NCI-H2227 (cell line): Measurements from ENCODE around the gene PAPSS2.
A peak's percentile ranks its signal among the peaks of the same experiment; 100 is the strongest.
"Not testable (repeated sequence)": the region's sequence is repeated elsewhere in the genome, so short reads cannot be mapped to it uniquely, and the experiment has no call there.

Experiments used
- DNase-seq: peaks from one replicate; lab custom pipeline; 2025; ENCODE audit not compliant: unreplicated experiment; lab: John Stamatoyannopoulos, UW

Gene PAPSS2

DNA sequence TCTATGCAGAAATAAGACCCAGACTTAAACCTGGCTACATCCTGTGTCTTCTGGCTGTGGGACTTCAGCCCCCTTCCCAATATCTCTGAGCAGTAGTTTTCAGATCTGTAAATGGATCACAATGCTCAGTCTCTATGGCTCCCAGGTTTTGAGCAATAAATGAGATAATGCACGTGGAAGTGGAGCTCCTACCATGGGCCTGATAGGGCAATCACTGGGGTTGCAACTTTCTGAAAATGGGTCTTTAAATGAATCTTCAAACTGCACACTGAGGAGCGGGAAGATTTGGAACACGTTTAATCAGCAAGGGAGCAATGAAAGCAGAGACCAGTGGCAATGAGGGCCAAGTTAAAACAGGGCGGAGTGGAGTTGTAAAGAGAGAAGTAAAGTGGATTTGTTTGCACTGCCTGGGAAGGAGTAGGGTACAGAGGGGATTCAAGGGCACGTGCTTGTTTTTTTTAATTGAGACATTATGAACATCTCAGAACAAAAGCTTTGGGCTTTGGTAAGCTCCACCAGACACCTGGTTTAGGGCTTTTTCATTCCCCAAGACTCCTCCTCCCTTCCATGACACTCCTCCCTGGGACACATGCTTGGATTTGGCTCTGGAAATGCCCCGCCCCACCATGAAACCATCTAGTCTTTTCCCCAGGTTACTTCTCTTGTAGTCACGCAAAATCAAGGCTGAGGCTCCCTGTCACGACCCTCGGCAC is 42.7 kb downstream of the PAPSS2 start:
- no peak for DNase-seq

DNA sequence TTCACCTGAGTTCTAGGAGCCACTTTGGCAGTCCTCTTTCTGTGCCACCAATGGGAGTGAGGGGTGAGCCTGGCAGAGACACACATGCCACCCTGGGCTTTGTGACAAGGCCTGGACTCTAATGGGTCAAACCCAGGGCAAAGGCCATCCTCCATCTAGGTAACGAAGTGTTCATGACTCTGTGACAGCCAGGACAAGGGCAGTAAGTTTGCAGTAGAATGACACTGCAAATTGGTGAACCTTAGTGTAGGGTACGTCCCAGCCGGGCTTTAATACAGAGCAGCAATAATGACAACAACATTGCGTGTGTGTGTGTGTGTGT is 43.3 kb downstream of the PAPSS2 start:
- DNase-seq: no peak

- no peak for DNase-seq
Observed at GRCh38 chr10:87703771-87704170, 44.1 kb downstream of the PAPSS2 start.

DNA sequence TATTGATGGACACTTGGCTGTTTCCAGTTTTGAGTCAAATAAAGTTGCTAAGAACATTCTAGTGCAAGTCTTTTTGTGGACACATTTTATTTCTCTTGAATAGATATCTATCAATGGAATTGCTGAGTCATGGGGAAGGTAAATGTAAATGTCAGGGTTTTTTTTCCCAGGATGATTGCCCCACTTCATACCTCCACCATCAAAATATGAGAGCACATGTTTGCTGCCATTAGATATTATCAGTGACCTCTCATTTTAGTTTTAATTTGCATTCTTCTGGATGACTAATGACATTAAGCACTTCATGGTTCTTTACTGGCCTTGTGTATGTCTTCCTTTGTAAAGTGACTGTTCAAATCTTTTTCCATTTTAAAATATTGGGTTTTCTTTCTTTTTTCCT is 45.7 kb downstream of the PAPSS2 start:
- DNase-seq: no peak

DNA sequence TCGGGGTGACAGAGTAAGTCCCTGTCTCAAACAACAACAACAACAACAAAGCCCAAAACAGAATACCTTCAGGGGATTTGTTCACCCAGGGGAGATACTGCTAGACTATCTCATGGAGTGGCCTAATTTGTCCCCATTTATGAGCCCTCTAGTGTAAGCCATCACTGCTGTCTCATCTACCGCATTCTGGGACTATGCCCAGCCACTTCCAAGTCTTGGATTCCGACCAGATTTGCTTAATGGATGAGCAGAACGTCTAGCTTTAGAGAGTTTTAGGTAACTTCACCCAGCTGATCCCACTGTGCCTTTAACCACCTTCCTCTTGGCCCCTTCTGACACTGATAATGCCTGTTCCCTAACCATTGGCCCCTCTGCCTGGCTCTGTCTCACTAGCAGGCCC is 47.1 kb downstream of the PAPSS2 start:
- DNase-seq: no peak

GRCh38 chr10:87707254-87707653 is 47.6 kb downstream of the PAPSS2 start:
- DNase-seq: no peak

GRCh38 chr10:87712913-87713616 is 53.4 kb downstream of the PAPSS2 start:
- DNase-seq: no peak

DNA sequence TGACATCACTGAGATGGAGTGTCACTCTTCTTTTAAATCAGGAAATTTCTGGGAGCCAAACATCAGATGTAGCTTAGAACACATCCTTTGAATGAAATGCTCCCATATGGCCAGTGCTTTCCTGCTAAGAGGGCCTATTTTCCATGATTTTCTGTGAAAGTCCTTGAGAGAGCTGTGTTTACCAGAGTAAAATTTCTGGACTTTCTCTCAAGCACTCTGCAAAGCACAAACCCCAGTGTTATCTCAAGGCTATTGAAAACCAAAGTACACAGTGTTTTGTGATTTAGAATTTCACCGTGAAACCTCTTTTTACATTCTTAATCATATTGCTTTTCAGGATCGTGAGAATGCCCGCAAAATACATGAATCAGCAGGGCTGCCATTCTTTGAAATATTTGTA is 54.0 kb downstream of the PAPSS2 start:
- DNase-seq: no peak

- DNase-seq: no peak
Observed at GRCh38 chr10:87715552-87716347, 56.1 kb downstream of the PAPSS2 start.

- no peak for DNase-seq
Observed at GRCh38 chr10:87716348-87716670, 56.6 kb downstream of the PAPSS2 start.

DNA sequence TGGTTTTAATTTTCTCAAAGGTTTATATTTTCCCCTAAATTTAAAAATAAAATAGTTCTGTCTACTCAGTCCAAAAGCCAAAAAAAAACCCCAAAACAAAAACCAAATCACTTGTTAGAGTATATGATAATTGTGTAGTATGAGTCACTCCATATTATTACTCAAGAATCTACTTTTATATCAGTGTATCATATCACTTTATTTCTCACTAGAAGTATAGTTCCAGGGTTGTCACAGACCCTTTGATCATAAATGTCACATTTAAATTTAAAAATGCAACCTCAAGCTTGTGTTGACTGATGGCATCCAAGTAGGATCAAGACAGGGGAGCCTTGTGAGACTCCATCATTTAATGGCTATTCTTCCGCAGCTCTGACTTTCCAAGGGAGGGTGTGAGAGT is 61.0 kb downstream of the PAPSS2 start:
- no peak for DNase-seq

DNA sequence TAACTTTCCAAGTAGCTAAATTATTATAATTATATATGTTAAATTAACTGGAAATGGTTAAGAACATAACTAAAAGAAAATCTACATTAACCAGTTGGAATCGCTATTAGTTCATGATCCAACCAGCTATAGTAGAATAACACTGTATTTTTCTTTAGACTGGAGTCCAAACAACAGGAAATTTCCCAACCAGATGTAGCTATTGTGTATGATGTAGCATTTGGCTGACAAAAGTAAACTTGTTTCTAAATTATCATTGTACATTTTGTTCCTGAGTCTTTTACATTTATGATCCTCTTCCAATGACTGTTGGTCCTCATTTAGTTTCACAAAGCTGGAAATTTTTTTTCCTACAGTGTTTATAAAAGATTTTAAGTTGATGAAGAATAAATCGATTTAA is 62.1 kb downstream of the PAPSS2 start:
- no peak for DNase-seq

DNA sequence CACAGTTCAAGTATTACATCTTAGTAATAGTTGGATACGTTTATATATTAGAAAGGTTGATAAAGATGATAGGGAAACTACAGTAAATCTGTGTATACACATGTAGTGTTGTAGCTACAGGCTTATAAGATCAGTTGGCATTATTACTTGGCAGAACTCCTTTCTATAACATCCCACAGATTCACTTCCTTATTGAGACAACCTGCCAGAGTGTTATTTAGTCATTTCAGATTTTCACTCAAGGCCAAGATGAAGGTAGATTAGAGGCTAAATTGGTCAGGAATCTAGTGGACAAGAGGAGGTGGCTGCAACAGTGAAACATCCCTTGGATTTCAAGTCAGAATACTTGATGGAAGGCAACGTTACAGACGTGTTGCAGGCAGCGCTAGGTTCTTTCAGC is 63.0 kb downstream of the PAPSS2 start:
- no peak for DNase-seq

DNA sequence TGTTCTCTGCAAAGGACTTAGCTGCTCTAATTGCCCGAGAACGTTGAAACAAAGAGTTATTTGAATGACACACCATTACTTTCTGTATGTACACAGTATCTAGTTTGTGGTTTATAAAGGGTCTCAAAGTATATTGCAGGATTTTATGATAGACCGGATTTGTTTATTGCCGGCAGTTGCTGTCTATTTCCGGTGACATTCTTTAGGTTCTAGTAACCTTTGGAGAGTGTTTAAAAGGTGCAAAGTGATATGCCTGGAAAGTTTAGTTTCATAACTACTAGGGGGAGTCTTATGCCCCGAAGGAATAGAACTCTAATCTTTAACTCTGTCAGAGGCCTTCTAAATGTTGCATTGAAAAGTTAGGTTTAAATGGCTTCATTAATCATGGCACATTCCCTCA is 63.8 kb downstream of the PAPSS2 start:
- no peak for DNase-seq

- no peak for DNase-seq
Observed at GRCh38 chr10:87724789-87725188, 65.1 kb downstream of the PAPSS2 start.

GRCh38 chr10:87729940-87730339 is 70.3 kb downstream of the PAPSS2 start:
- no peak for DNase-seq

DNA sequence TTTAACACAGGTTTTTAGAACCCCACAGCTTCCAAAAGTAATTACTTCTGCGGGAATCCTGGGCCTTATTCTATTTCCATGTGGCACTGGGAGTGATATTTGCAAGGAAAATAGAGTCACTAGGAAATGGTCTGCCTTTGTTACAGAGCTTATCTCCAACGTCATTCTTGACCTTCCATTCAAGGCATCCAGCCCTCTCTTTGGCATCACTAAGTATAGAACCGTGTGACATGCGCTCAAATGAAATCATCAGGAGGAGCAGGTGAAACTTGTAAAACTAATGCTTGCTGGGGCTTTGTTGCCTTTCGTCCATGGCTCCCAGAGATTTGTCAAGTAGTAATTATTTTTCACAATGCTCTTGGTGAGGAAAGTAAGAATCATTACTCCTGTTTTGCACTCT is 73.4 kb downstream of the PAPSS2 start:
- DNase-seq: peak; percentile 29

DNA sequence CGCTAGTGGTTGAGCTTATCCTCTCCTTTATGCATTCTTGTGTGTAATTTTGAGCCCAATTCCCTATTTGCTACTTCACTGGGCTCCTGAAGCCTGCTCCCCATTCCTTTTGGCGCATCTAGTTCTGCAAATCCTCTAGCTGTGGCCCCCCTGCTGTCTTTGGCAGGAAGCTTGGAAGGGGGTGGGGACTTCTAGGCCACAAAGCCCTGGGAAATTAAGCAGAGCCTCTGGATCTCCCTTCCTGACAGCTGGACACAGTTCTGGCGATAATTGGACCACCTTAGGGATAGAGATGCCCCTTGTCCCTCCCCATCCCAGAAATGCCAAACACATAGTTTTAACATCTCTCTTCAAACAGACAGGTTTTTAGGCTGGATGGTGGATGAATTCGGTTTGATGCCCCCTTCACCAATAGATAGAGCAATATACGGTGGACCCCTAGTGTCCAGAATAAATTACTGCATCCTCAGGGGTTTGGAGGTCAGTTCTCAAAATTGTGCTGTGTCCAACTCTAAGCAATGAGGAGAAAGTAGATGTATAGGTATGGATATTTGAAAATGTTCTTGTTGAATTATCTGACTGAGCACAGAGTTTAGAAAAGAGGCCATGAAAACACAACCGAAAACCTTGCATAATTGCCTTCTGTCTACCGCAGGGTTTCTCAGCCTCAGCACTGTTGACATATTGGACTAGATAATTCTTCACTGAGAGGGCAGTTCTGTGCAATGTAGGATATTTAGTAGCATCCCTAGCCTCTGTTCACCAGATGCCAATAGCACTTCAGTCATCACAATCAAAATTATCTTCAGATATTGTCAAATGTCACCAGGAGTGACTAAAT is 75.5 kb downstream of the PAPSS2 start:
- DNase-seq: peak; percentile 56

GRCh38 chr10:87738253-87738652 is 78.6 kb downstream of the PAPSS2 start:
- not testable (repeated sequence) for DNase-seq

- no peak for DNase-seq
Observed at GRCh38 chr10:87739703-87740102, 80.0 kb downstream of the PAPSS2 start.

- DNase-seq: no peak
Observed at GRCh38 chr10:87740254-87740655, 80.6 kb downstream of the PAPSS2 start.
